ENCODE data around the gene KCNG2.

DNA sequence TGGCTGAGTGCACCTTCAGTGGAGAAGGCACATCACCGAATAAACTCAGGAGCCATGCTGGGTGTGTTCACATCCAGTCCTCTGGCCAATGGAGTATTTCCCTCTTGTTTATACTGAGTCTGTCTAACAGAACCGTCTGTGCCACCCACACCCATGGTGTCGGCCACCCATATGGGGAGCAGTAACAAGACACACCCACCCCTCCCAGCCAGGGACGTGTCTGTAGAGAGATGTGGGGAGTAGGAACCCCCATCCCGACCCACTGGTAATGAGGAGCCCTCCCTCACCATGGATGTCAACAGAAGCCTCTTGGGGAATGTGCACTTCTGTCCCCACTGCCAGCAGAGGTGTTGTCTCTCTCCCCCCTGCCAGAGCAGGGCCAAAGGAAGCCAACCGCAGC lies 37.1 kb downstream of the KCNG2 start:
- TF ChIP-seq, protein P1, sequence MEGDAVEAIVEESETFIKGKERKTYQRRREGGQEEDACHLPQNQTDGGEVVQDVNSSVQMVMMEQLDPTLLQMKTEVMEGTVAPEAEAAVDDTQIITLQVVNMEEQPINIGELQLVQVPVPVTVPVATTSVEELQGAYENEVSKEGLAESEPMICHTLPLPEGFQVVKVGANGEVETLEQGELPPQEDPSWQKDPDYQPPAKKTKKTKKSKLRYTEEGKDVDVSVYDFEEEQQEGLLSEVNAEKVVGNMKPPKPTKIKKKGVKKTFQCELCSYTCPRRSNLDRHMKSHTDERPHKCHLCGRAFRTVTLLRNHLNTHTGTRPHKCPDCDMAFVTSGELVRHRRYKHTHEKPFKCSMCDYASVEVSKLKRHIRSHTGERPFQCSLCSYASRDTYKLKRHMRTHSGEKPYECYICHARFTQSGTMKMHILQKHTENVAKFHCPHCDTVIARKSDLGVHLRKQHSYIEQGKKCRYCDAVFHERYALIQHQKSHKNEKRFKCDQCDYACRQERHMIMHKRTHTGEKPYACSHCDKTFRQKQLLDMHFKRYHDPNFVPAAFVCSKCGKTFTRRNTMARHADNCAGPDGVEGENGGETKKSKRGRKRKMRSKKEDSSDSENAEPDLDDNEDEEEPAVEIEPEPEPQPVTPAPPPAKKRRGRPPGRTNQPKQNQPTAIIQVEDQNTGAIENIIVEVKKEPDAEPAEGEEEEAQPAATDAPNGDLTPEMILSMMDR (IDR thresholded peaks at IDR 0.05; ENCODE audit: low read depth, low read length, missing input control), result no peak
- TF ChIP-seq YY1 (IDR thresholded peaks at IDR 0.05) (no peak), JUND (IDR thresholded peaks at IDR 0.05) (no peak), RXRA (IDR thresholded peaks at IDR 0.05) (no peak), GABPA (IDR thresholded peaks at IDR 0.05 in 1 of 2, conservative IDR thresholded peaks at IDR 0.05 in 1 of 2) (no peak), EGR1 (IDR thresholded peaks at IDR 0.05; ENCODE audit: low read depth in 2 of 2) (no peak), RAD21 (IDR thresholded peaks at IDR 0.05) (no peak), TAF1 (conservative IDR thresholded peaks at IDR 0.05) (no peak), FOXA1 (IDR thresholded peaks at IDR 0.05) (no peak)
- TF ChIP-seq, protein P2, sequence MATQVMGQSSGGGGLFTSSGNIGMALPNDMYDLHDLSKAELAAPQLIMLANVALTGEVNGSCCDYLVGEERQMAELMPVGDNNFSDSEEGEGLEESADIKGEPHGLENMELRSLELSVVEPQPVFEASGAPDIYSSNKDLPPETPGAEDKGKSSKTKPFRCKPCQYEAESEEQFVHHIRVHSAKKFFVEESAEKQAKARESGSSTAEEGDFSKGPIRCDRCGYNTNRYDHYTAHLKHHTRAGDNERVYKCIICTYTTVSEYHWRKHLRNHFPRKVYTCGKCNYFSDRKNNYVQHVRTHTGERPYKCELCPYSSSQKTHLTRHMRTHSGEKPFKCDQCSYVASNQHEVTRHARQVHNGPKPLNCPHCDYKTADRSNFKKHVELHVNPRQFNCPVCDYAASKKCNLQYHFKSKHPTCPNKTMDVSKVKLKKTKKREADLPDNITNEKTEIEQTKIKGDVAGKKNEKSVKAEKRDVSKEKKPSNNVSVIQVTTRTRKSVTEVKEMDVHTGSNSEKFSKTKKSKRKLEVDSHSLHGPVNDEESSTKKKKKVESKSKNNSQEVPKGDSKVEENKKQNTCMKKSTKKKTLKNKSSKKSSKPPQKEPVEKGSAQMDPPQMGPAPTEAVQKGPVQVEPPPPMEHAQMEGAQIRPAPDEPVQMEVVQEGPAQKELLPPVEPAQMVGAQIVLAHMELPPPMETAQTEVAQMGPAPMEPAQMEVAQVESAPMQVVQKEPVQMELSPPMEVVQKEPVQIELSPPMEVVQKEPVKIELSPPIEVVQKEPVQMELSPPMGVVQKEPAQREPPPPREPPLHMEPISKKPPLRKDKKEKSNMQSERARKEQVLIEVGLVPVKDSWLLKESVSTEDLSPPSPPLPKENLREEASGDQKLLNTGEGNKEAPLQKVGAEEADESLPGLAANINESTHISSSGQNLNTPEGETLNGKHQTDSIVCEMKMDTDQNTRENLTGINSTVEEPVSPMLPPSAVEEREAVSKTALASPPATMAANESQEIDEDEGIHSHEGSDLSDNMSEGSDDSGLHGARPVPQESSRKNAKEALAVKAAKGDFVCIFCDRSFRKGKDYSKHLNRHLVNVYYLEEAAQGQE (IDR thresholded peaks at IDR 0.05), result no peak

All from liver (tissue), 3 donors.